ENCODE results near the gene MCEE.
"Not testable (repeated sequence)": the region's sequence is repeated elsewhere in the genome, so short reads cannot be mapped to it uniquely, and the experiment has no call there.

Gene MCEE
- long read RNA-seq, transcript MCEE-201 (3 exons, 835 nt), result major isoform, 8 of 51 reads
- long read RNA-seq, partial matches to known transcripts, result 0 of 51 reads
- long read RNA-seq, other reads (novel, unspliced or antisense), result 43 of 51 reads

- DNase-seq (ENCODE audit: low read depth in 1 of 2, low spot score in 1 of 2), result peak; percentile 75 to 92
- H3K27me3 ChIP-seq (ENCODE audit: insufficient read depth, poor library complexity, severe bottlenecking), result no peaks in the 10 kb centered on the region
- peak; percentile 88 for TF ChIP-seq REST (IDR thresholded peaks at IDR 0.05; ENCODE audit: insufficient replicate concordance, low read depth)
- TF ChIP-seq POLR2AphosphoS5 (IDR thresholded peaks at IDR 0.05; ENCODE audit: low read depth), result peak; percentile 61
- 0 out of 2 replicates have a peak, but pooled peaks have one; percentile 14 for TF ChIP-seq SPI1 (IDR thresholded peaks at IDR 0.05; ENCODE audit: borderline replicate concordance, low read depth)
- TF ChIP-seq CTCF (IDR thresholded peaks at IDR 0.05; ENCODE audit: insufficient read depth, low read length), result no peak
- TF ChIP-seq GABPA (IDR thresholded peaks at IDR 0.05; ENCODE audit: low read depth), result peak; percentile 98
- peak within 1 kb of the TSS; percentile 87 for H3K4me3 ChIP-seq (replicated peaks; ENCODE audit: insufficient read depth, low read length)
- H3K27ac ChIP-seq (replicated peaks), result peak within 1 kb of the TSS; percentile 93
Measured at GRCh38 chr2:71130152-71130904, at the start of gene MCEE, which contains the start of gene MPHOSPH10. Gene MCEE (minus strand): TSS chr2:71130229. CDS start chr2:71130219, 10 bp downstream. Gene MPHOSPH10 (plus strand): TSS chr2:71130634. CDS start chr2:71130666, 32 bp downstream.

GRCh38 chr2:71178836-71179235 is 48.8 kb upstream of the MCEE start:
- H3K4me3 ChIP-seq (replicated peaks; ENCODE audit: insufficient read depth, low read length); H3K27ac ChIP-seq (replicated peaks); DNase-seq (ENCODE audit: low read depth in 1 of 2, low spot score in 1 of 2); H3K27me3 ChIP-seq (ENCODE audit: insufficient read depth, poor library complexity, severe bottlenecking): not testable (repeated sequence)

GRCh38 chr2:71174207-71174606 is 44.2 kb upstream of the MCEE start:
- H3K27me3 ChIP-seq (ENCODE audit: insufficient read depth, poor library complexity, severe bottlenecking), result no peaks in the 10 kb centered on the region
- no peak for TF ChIP-seq SPI1 (IDR thresholded peaks at IDR 0.05; ENCODE audit: borderline replicate concordance, low read depth)
- H3K4me3 ChIP-seq (replicated peaks; ENCODE audit: insufficient read depth, low read length), result no peak overlapping the region
- no peak overlapping the region for H3K27ac ChIP-seq (replicated peaks)
- no peak for DNase-seq (ENCODE audit: low read depth in 1 of 2, low spot score in 1 of 2)

GRCh38 chr2:71173096-71173495 is 43.1 kb upstream of the MCEE start:
- TF ChIP-seq REST (IDR thresholded peaks at IDR 0.05; ENCODE audit: insufficient replicate concordance, low read depth) (no peak), CTCF (IDR thresholded peaks at IDR 0.05; ENCODE audit: insufficient read depth, low read length) (no peak), SPI1 (IDR thresholded peaks at IDR 0.05; ENCODE audit: borderline replicate concordance, low read depth) (no peak)
- no peak overlapping the region for H3K4me3 ChIP-seq (replicated peaks; ENCODE audit: insufficient read depth, low read length)
- H3K27me3 ChIP-seq (ENCODE audit: insufficient read depth, poor library complexity, severe bottlenecking), result no peaks in the 10 kb centered on the region
- DNase-seq (ENCODE audit: low read depth in 1 of 2, low spot score in 1 of 2), result peak in 1 of 2 experiments; percentile 11
- no peak overlapping the region for H3K27ac ChIP-seq (replicated peaks)
